GM12891 (cell line): Measurements from ENCODE around the gene PPP1R14D.

Experiments
- DNase-seq: peaks from one replicate; pipeline ENCODE4 v3.0.0; 2011; ENCODE audit warnings: low spot score; ENCODE audit not compliant: insufficient read length
- FAIRE-seq: peaks from 2 replicates; lab custom pipeline; 2011; peaks lifted over from hg19 to GRCh38; lab: Jason Lieb, UNC
- PAX5 ChIP-seq: IDR thresholded peaks from 2 replicates; pipeline ENCODE4 v1.6.1; 2011; ENCODE audit warnings: low read length, moderate library complexity, mild to moderate bottlenecking; ENCODE audit not compliant: insufficient read depth, severe bottlenecking
- POLR2A ChIP-seq: IDR thresholded peaks from 2 replicates; pipeline ENCODE4 v1.6.1; 2011; ENCODE audit warnings: low read depth, low read length, control low read depth
- POLR2AphosphoS5 ChIP-seq: IDR thresholded peaks from 2 replicates; pipeline ENCODE4 v1.6.1; 2011; ENCODE audit warnings: low read depth, low read length, control low read depth
- POU2F2 ChIP-seq: IDR thresholded peaks from 2 replicates; pipeline ENCODE4 v1.6.1; 2011; ENCODE audit warnings: low read depth, mild to moderate bottlenecking, control low read depth, low read length, moderate library complexity
- SPI1 ChIP-seq: IDR thresholded peaks from 2 replicates; pipeline ENCODE4 v1.6.1; 2011; ENCODE audit warnings: low read depth, low read length, control low read depth
- TAF1 ChIP-seq: IDR thresholded peaks from 2 replicates; pipeline ENCODE4 v1.6.1; 2011; ENCODE audit warnings: low read depth, low read length, control low read depth

PPP1R14D gene

GRCh38 chr15:40773902-40774301 lies 54.6 kb downstream of the PPP1R14D start:
- FAIRE-seq = no peak
- TF ChIP-seq PAX5 (no peak), SPI1 (no peak), POLR2AphosphoS5 (no peak), POU2F2 (no peak), POLR2A (no peak), TAF1 (no peak)
- no peak for DNase-seq

GRCh38 chr15:40773496-40773895 lies 55.0 kb downstream of the PPP1R14D start:
- TF ChIP-seq POLR2A (no peak), SPI1 (no peak), POLR2AphosphoS5 (no peak), POU2F2 (no peak), PAX5 (no peak), TAF1 (no peak)
- DNase-seq = no peak
- no peak for FAIRE-seq

- DNase-seq (no peak), FAIRE-seq (no peak)
- TF ChIP-seq POU2F2 = no peak
- no peak for TF ChIP-seq PAX5
- TF ChIP-seq TAF1 = no peak
- TF ChIP-seq POLR2A = no peak
- TF ChIP-seq POLR2AphosphoS5 = no peak
- no peak for TF ChIP-seq SPI1
These were observed 56.5 kb downstream of the PPP1R14D start for GRCh38 chr15:40772014-40772413.

- FAIRE-seq = no peak
- TF ChIP-seq POU2F2 = no peak
- no peak for DNase-seq
These were observed 57.3 kb downstream of the PPP1R14D start for GRCh38 chr15:40771242-40771641.

DNA sequence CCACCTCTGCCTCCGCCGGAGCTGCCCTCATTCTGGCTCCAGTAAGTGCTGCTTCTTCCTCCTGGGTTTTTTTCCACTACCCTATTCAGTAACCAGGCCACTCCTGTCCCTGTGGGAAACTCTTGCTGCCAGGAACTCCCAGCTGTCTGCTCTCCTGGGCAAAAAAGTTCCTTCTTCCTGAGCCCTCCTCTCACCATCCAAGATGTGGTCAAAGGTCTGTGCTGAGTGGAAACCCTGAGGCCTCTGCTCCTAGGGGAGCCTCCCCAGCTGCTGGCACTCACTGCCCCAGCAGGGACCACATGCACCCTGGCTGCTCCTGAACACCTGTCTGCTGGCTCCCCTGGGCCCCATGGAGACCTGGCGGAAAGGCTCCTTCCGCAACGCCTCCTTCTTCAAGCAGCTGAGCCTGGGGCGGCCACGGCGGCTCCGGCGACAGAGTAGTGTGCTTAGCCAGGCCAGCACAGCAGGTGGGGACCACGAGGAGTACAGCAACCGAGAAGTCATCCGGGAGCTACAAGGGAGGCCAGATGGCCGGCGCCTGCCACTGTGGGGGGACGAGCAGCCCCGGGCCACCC lies 58.3 kb downstream of the PPP1R14D start:
- FAIRE-seq (peak; percentile 90), DNase-seq (peak; percentile 64)
- TF ChIP-seq POLR2A (no peak), POLR2AphosphoS5 (no peak), POU2F2 (no peak), PAX5 (no peak), TAF1 (no peak), SPI1 (no peak)

DNA sequence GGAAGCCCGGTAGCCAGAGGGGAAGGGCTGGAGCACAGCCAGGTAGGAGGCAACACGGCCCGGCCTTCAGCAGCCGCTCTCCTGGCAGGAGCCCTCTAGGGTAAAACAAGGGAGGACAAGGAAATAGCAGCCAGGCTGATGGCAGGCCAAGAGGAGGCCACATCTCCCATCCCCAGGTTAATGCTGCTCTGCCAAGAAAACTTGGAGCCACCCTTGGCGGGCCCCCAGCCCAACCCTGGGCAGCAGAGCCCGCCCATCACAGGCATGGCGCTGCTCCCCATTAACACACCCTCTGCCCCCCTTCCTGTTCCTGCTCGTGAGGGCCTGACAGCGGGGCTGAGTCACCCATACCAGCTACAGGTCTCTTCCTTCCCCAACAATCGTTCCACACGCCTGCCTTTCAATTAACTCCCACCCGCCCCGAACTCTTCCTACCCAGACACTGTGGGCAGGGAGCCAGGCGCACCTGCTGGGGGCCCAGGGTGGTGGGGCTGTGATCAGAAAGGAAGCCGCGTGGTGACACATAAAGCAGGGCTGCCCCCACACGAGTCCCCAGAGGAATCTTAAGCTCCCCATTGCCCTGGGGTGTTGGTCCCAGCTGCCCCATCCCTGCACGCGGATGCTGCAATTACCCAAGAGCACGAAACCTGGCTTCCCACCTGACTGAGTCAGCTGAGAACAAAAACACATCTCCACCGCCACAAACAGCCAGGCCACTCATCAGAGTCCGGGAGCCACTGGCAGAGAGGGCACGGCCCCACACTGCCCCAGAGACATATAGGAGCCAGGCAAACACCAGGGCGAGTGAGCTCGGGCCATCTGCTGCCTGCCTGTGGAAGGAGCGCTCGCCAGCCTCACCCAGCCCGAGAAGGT lies 59.0 kb downstream of the PPP1R14D start, which contains the start of gene C15orf62:
Gene C15orf62, plus strand, starts transcription at position 707 of the 873 bp plus-strand sequence. CDS start 516 bp downstream, outside the sequence.
- DNase-seq (peak; percentile 57), FAIRE-seq (peak; percentile 92)
- TF ChIP-seq POLR2AphosphoS5 (0 out of 2 replicates have a peak, but pooled peaks have one; percentile 16), POU2F2 (no peak), PAX5 (peak; percentile 50), TAF1 (no peak), POLR2A (0 out of 2 replicates have a peak, but pooled peaks have one; percentile 11), SPI1 (no peak)

- DNase-seq (peak; percentile 48), FAIRE-seq (no peak)
- no peak for TF ChIP-seq POU2F2
- peak; percentile 88 for TF ChIP-seq SPI1
These were observed 59.8 kb downstream of the PPP1R14D start for GRCh38 chr15:40768521-40769273.

DNA sequence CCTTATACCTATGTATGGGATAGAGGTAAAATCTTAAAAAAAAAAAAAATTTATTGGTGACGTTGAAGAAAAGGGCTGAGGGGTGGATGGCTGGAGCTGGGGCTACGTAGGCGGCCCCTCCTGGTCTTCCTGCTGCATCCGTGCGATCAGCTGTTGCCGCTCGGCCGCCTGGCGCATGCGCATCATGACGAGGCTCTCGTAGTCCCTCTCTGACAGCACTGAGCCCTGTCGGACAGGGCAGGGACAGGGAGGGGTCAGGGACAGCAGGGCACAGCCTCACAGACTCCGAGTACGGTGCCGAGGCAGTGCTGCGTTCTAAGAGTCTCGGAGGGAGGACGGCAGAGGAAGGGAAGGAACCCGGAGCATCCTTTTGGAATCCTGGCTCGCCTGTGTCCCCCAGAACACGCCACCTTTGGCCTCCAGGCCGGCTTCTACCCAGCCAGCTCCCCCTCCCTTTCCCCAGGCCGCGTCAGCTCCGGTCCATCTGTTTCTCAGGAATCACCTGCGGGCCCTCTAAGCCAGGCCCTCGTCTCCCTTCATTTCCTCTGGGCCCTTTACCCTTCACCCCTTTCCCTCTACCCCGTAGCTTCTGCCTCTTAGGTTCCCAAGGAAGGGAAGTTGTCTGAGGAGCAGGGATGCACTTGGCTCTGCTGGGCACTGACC lies 60.5 kb downstream of the PPP1R14D start:
- DNase-seq (no peak), FAIRE-seq (no peak)
- TF ChIP-seq POLR2A (no peak), SPI1 (no peak), PAX5 (no peak), TAF1 (no peak), POU2F2 (no peak)
